HFF-Myc (cell line): ENCODE measurements around the gene GALNT7.

Experiments
- DNase-seq: peaks from one replicate; pipeline ENCODE4 v3.0.0-alpha.2; 2011; ENCODE audit warnings: low read depth; ENCODE audit errors: extremely low read depth
- H3K4me3 ChIP-seq: replicated peaks from 2 replicates; pipeline ENCODE4 v1.5.1; 2011; ENCODE audit warnings: low read depth, mild to moderate bottlenecking, control low read depth, low read length
- TF ChIP-seq, protein P1 (sequence below): IDR thresholded peaks from 2 replicates; pipeline ENCODE4 v1.5.1; 2012; ENCODE audit warnings: mild to moderate bottlenecking, low read depth, low read length, control low read depth; ENCODE audit errors: missing control alignments

GALNT7 gene

DNA sequence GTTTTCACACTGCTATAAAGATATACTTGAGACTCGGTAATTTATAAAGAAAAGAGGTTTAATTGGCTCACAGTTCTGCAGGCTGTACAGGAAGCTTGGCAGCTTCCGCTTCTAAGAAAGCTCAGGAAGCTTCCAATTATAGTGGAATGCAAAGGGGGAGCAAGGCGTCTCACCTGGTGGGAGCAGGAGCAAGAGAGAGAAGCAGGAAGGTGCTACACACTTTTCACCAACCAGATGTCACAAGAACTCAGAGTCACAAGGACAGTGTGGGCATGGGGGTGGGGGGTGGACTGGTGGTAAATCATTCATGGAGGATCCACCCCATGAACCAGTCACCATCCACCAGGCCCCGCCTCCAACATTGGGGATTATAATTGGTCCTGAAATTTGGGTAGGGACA lies 142.8 kb downstream of the GALNT7 start:
- H3K4me3 ChIP-seq: no peak overlapping the region
- DNase-seq: no peak
- TF ChIP-seq, protein P1, sequence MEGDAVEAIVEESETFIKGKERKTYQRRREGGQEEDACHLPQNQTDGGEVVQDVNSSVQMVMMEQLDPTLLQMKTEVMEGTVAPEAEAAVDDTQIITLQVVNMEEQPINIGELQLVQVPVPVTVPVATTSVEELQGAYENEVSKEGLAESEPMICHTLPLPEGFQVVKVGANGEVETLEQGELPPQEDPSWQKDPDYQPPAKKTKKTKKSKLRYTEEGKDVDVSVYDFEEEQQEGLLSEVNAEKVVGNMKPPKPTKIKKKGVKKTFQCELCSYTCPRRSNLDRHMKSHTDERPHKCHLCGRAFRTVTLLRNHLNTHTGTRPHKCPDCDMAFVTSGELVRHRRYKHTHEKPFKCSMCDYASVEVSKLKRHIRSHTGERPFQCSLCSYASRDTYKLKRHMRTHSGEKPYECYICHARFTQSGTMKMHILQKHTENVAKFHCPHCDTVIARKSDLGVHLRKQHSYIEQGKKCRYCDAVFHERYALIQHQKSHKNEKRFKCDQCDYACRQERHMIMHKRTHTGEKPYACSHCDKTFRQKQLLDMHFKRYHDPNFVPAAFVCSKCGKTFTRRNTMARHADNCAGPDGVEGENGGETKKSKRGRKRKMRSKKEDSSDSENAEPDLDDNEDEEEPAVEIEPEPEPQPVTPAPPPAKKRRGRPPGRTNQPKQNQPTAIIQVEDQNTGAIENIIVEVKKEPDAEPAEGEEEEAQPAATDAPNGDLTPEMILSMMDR: no peak

DNA sequence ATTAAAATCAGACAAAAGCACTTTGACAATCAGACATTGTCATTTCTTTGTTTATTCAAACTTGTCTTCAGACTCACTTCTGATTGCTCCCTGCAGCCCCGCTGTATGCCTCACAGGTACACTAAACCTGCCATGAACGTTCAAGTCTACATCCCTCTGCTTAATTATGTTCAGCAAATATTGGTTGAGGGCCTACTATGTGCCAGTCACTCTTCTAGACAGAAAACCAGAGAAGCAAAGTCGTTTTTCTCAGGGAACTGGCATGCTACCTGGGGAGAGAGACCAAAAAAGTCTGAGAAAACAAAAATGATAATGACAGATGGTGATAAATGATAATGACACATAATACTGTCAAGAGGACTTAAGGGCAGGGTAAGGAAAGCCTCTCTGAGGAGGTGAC lies 146.1 kb downstream of the GALNT7 start:
- TF ChIP-seq, protein P1: no peak
- no peak for DNase-seq
- H3K4me3 ChIP-seq: no peak overlapping the region

DNA sequence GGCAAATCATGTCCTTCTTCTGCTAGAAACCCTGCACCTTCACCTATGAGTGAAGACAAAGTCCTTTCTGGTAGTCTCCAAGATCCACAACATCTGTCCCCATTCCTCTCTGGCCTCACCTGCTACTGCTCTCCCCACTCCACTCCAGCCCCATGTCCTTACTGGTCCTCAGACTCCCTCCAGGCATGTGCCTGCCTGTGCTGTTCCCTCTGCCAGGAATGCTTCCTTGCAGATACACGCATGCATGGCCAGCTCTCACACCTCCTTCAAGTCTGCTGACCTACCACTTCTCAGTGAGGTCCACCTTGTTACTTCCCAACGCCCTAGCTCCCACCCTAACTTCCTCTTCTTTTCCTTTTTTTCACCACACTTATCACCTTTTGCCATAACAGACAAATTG lies 147.4 kb downstream of the GALNT7 start:
- DNase-seq: no peak
- TF ChIP-seq, protein P1: no peak
- no peak overlapping the region for H3K4me3 ChIP-seq

DNA sequence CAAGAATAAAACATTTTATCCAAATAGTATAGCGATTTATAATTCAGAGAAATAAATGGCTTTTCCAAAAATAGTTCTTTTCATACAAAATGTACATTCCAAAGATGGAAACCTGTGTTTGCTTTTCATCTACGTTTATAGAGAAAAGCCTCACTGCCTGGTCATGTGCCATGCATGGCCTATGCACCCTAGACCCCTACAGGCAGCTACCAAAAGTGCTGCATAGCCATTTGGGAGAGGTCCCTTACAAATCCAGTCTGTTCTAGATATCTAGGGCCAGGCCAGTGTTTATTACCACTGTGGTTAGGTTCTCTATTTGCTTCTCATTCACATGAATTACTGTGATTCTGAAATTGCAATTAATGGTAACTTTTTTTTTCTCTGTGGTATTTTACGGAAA lies 148.4 kb downstream of the GALNT7 start:
- TF ChIP-seq, protein P1: peak; percentile 32
- H3K4me3 ChIP-seq: no peak overlapping the region
- no peak for DNase-seq

DNA sequence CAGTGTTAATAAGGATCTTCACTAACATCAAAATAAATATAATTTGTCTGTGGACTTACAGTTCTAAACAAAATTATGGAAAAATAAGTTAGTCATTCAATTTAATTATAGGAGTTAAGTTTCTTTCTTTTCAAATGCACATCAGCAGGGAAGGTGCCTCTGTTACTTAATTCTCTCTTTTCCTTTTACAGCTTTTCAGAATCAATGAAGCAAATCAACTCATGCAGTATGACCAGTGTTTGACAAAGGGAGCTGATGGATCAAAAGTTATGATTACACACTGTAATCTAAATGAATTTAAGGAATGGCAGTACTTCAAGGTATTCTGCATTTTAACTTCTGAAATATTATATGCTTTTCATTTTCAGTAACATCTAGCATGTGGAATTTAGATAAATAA lies 149.6 kb downstream of the GALNT7 start:
- no peak for DNase-seq
- TF ChIP-seq, protein P1: no peak
- H3K4me3 ChIP-seq: no peak overlapping the region

DNA sequence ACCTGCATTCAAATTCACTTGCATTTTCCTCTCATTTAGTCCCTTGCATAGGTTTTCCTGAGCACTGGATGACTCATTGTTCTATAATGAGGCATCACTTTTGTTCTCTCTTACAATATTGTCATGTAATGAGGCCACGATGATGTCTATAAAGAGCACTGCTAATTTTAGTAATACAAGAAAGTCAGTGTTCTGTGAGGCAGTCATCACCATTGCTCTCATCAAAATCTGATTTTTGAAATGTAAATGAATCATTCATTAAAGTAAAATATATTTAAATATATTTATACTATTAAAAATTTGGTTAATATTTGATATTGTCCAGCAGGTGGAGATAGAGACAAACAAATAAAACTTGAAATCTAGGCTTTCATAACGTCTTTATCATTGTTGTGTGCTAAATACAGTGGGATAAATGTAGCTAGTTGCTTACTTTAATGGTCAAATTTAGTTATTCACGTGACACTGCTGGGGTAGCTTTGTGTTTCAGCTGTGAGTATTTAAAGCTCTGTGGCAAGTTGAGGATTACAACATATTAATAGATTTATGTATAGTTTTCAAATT lies 150.1 kb downstream of the GALNT7 start:
- no peak for DNase-seq
- TF ChIP-seq, protein P1: no peak
- no peak overlapping the region for H3K4me3 ChIP-seq

DNA sequence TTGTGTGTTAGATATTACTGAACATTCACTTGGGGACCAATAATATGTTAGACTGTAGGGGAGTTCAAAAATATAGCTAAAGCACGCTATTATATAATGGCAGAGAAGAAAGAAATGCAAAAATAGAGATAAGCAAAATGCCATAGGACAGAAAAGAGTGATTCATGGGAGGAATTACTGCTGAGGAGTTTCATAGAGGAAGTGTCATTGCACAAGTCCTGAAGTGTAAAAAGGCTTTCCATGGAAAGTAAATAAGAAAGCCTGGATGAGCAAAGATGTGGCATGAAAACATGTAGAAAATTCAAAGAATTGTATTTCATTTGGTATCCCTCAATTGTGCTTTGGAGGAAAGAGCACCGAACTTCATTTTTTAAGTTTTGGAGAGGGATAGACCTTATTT lies 151.1 kb downstream of the GALNT7 start:
- no peak overlapping the region for H3K4me3 ChIP-seq
- no peak for DNase-seq
- TF ChIP-seq, protein P1: no peak
